Fibroblast of lung (primary cell): ENCODE results near the gene GPR27. TPM values are rescaled to one million over a fixed set of nuclear protein-coding genes. Genes with fewer than 3 reads are reported as not detected.

Source experiments
- DNase-seq, 2 donors: peaks; one replicate each; pipeline versions ENCODE4 v3.0.0 to v3.0.0-alpha.2; 2010; ENCODE audit warnings: low read depth in 2 of 2
- H2AFZ ChIP-seq: 2 replicates; pipeline ENCODE4 v1.5.1; 2012; ENCODE audit warnings: low read length, control low read depth, inconsistent platforms
- H3K27ac ChIP-seq: 2 replicates; pipeline ENCODE4 v1.5.1; 2011; ENCODE audit warnings: low read length, control low read depth; ENCODE audit not compliant: insufficient read depth
- H3K27me3 ChIP-seq: 2 replicates; pipeline ENCODE4 v1.5.1; 2011; ENCODE audit warnings: mild to moderate bottlenecking, low read length; ENCODE audit not compliant: control insufficient read depth, insufficient read depth
- H3K36me3 ChIP-seq: 2 replicates; pipeline ENCODE4 v1.5.1; 2011; ENCODE audit warnings: low read length; ENCODE audit not compliant: control insufficient read depth, insufficient read depth
- H3K4me1 ChIP-seq: 2 replicates; pipeline ENCODE4 v1.5.1; 2011; ENCODE audit warnings: low read length; ENCODE audit not compliant: control insufficient read depth, insufficient read depth; ENCODE audit errors: extremely low read depth
- H3K4me2 ChIP-seq: 2 replicates; pipeline ENCODE4 v1.5.1; 2011; ENCODE audit warnings: low read length, control low read depth; ENCODE audit not compliant: insufficient read depth; ENCODE audit errors: extremely low read depth
- H3K4me3 ChIP-seq, 4 experiments: fragments of 200-600 bp in 1 of 4; sonication (generic) in 1 of 4; replicated peaks in 1 of 4; 2 replicates each; pipeline ENCODE4 v1.5.1; 2011 to 2016; ENCODE audit warnings: low read length in 4 of 4, low read depth in 3 of 4, mild to moderate bottlenecking in 3 of 4, control low read depth in 2 of 4, inconsistent platforms in 1 of 4, mixed read lengths in 1 of 4; ENCODE audit not compliant: insufficient read depth in 1 of 4; ENCODE audit errors: control extremely low read depth in 1 of 4
- H3K79me2 ChIP-seq: 2 replicates; pipeline ENCODE4 v1.5.1; 2012; ENCODE audit warnings: mild to moderate bottlenecking, low read length, inconsistent platforms; ENCODE audit not compliant: control insufficient read depth, insufficient read depth
- H3K9ac ChIP-seq: 2 replicates; pipeline ENCODE4 v1.5.1; 2011; ENCODE audit warnings: mild to moderate bottlenecking, low read length, control low read depth; ENCODE audit not compliant: insufficient read depth
- H3K9me3 ChIP-seq: 2 replicates; pipeline ENCODE4 v1.5.1; 2012; ENCODE audit warnings: low read depth, low read length; ENCODE audit not compliant: control insufficient read depth, insufficient read depth
- H4K20me1 ChIP-seq: 2 replicates; pipeline ENCODE4 v1.5.1; 2011; ENCODE audit warnings: low read length; ENCODE audit not compliant: control insufficient read depth, insufficient read depth; ENCODE audit errors: extremely low read depth
- CTCF ChIP-seq, 2 donors: IDR thresholded peaks in 1 of 2; conservative IDR thresholded peaks in 1 of 2; 1 replicate in 1 of 2; 2 replicates in 1 of 2; pipeline ENCODE4 v1.5.1; 2011 to 2012; ENCODE audit warnings: low read length in 2 of 2, control low read depth in 1 of 2, inconsistent platforms in 1 of 2, low read depth in 1 of 2, mild to moderate bottlenecking in 1 of 2
- EZH2 ChIP-seq: IDR thresholded peaks from 2 replicates; pipeline ENCODE4 v1.5.1; 2012; ENCODE audit warnings: low read length, control low read depth, mild to moderate bottlenecking; ENCODE audit errors: missing control alignments
- polyA plus RNA-seq, 2 donors: library from polyadenylated mRNA; depleted of rRNA in 1 of 2; stranded (reverse) in 1 of 2; unstranded in 1 of 2; fragments of >200 nt; gene quantifications; 2 replicates each; pipeline ENCODE4 v1.2.1, GENCODE V29; 2011 to 2012; ENCODE audit warnings: missing spikeins in 1 of 2
- total RNA-seq: library from RNA; depleted of rRNA; stranded (reverse); fragments of >200 nt; gene quantifications from 2 replicates; pipeline ENCODE4 v1.2.1, GENCODE V29; 2014

GPR27 gene
- total and polyA plus RNA-seq, 2 donors (not counting 1 experiment from before 2014, with no cell fraction given) = not detected

- no peaks in the 10 kb centered on the region for H3K79me2 ChIP-seq
- no peak overlapping the region for H2AFZ ChIP-seq
- DNase-seq = no peak
- no peak overlapping the region for H3K9ac ChIP-seq
- H3K4me2 ChIP-seq = no peak overlapping the region
- no peaks in the 10 kb centered on the region for H4K20me1 ChIP-seq
- peaks cover 3% of the 10 kb centered on the region for H3K27me3 ChIP-seq
- no peak overlapping the region for H3K4me3 ChIP-seq
- H3K27ac ChIP-seq = no peak overlapping the region
- no peaks in the 10 kb centered on the region for H3K9me3 ChIP-seq
- no peak for TF ChIP-seq EZH2
- no peak for TF ChIP-seq CTCF (conservative IDR thresholded peaks at IDR 0.05 in 1 of 2, IDR thresholded peaks at IDR 0.05 in 1 of 2; ENCODE audit: low read depth in 1 of 2, low read length in 2 of 2)
- H3K4me1 ChIP-seq = no peaks in the 10 kb centered on the region
- no peaks in the 10 kb centered on the region for H3K36me3 ChIP-seq
Observed at GRCh38 chr3:71718072-71718471, 35.6 kb upstream of the GPR27 start.

GRCh38 chr3:71721002-71721401 lies 32.7 kb upstream of the GPR27 start:
- no peaks in the 10 kb centered on the region for H3K9me3 ChIP-seq
- H4K20me1 ChIP-seq = no peaks in the 10 kb centered on the region
- H3K4me1 ChIP-seq = peaks cover 4% of the 10 kb centered on the region
- H2AFZ ChIP-seq = no peak overlapping the region
- H3K27ac ChIP-seq = no peak overlapping the region
- no peaks in the 10 kb centered on the region for H3K36me3 ChIP-seq
- H3K4me3 ChIP-seq = no peak overlapping the region
- H3K4me2 ChIP-seq = no peak overlapping the region
- no peak for TF ChIP-seq CTCF (conservative IDR thresholded peaks at IDR 0.05 in 1 of 2, IDR thresholded peaks at IDR 0.05 in 1 of 2; ENCODE audit: low read depth in 1 of 2, low read length in 2 of 2)
- no peak for TF ChIP-seq EZH2
- DNase-seq = no peak
- no peaks in the 10 kb centered on the region for H3K79me2 ChIP-seq
- H3K27me3 ChIP-seq = peaks cover 3% of the 10 kb centered on the region
- no peak overlapping the region for H3K9ac ChIP-seq

GRCh38 chr3:71721651-71722157 lies 32.0 kb upstream of the GPR27 start:
- Histone ChIP-seq H3K9me3 (no peaks in the 10 kb centered on the region), H2AFZ (no peak overlapping the region), H3K27me3 (peaks cover 5% of the 10 kb centered on the region), H3K9ac (no peak overlapping the region), H3K4me1 (peaks cover 4% of the 10 kb centered on the region), H3K27ac (no peak overlapping the region), H3K79me2 (no peaks in the 10 kb centered on the region), H3K36me3 (no peaks in the 10 kb centered on the region), H3K4me3 (no peak overlapping the region), H3K4me2 (no peak overlapping the region), H4K20me1 (no peaks in the 10 kb centered on the region)
- TF ChIP-seq EZH2 = no peak
- no peak for TF ChIP-seq CTCF (conservative IDR thresholded peaks at IDR 0.05 in 1 of 2, IDR thresholded peaks at IDR 0.05 in 1 of 2; ENCODE audit: low read depth in 1 of 2, low read length in 2 of 2)
- DNase-seq = no peak
